Measurements from ENCODE around the gene TLK1. TPM values are rescaled to one million over a fixed set of nuclear protein-coding genes. Genes with fewer than 3 reads are reported as not detected.
A peak's percentile ranks its signal among the peaks of the same experiment; 100 is the strongest.
"Not testable (repeated sequence)": the region's sequence is repeated elsewhere in the genome, so short reads cannot be mapped to it uniquely, and the experiment has no call there.

The TLK1 gene
- total and polyA plus RNA-seq, 4 donors: 28.5 to 43.3 (median 33.1) TPM

GRCh38 chr2:171095014-171095582, 65.6 kb downstream of the TLK1 start:
- no peak overlapping the region for H3K4me3 ChIP-seq (ENCODE audit: low read depth, low read length)
- peaks cover 8% of the 10 kb centered on the region for H3K9me3 ChIP-seq (ENCODE audit: control insufficient read depth, insufficient read depth, low read length)
- H3K36me3 ChIP-seq (ENCODE audit: control insufficient read depth, insufficient read depth, low read length): no peaks in the 10 kb centered on the region
- no peak overlapping the region for H3K27ac ChIP-seq (ENCODE audit: low read depth, low read length)
- H3K27me3 ChIP-seq (ENCODE audit: control insufficient read depth, insufficient read depth, low read length): no peaks in the 10 kb centered on the region
- no peak for DNase-seq (ENCODE audit: low read depth in 4 of 6, low spot score in 6 of 6)
- no CpG with 5 or more reads among the region's 2 CpGs for WGBS (ENCODE audit: insufficient coverage)
- H3K4me1 ChIP-seq (ENCODE audit: control insufficient read depth, insufficient read depth, low read length): no peaks in the 10 kb centered on the region

GRCh38 chr2:171091517-171091916, 69.2 kb downstream of the TLK1 start:
- WGBS (ENCODE audit: insufficient coverage): 100% methylated on average over 1 of the region's 11 CpGs

GRCh38 chr2:171089489-171089888, 71.2 kb downstream of the TLK1 start:
- Histone ChIP-seq H3K27ac (ENCODE audit: low read depth, low read length) (no peak overlapping the region), H3K27me3 (ENCODE audit: control insufficient read depth, insufficient read depth, low read length) (no peaks in the 10 kb centered on the region), H3K4me1 (ENCODE audit: control insufficient read depth, insufficient read depth, low read length) (no peaks in the 10 kb centered on the region), H3K9me3 (ENCODE audit: control insufficient read depth, insufficient read depth, low read length) (no peaks in the 10 kb centered on the region), H3K36me3 (ENCODE audit: control insufficient read depth, insufficient read depth, low read length) (no peaks in the 10 kb centered on the region), H3K4me3 (ENCODE audit: low read depth, low read length) (no peak overlapping the region)
- 72% methylated on average over 2 of the region's 6 CpGs for whole genome bisulfite sequencing (ENCODE audit: insufficient coverage)
- DNase-seq (ENCODE audit: low read depth in 4 of 6, low spot score in 6 of 6): no peak

More at GRCh38 chr2:171091517-171091916, 69.2 kb downstream of the TLK1 start:
- not testable (repeated sequence) for H3K27ac ChIP-seq (ENCODE audit: low read depth, low read length); H3K4me1 ChIP-seq (ENCODE audit: control insufficient read depth, insufficient read depth, low read length); H3K9me3 ChIP-seq (ENCODE audit: control insufficient read depth, insufficient read depth, low read length); H3K36me3 ChIP-seq (ENCODE audit: control insufficient read depth, insufficient read depth, low read length); H3K27me3 ChIP-seq (ENCODE audit: control insufficient read depth, insufficient read depth, low read length); H3K4me3 ChIP-seq (ENCODE audit: low read depth, low read length); DNase-seq (ENCODE audit: low read depth in 4 of 6, low spot score in 6 of 6)

GRCh38 chr2:171088057-171088834, 72.4 kb downstream of the TLK1 start:
- H3K27me3 ChIP-seq (ENCODE audit: control insufficient read depth, insufficient read depth, low read length): no peaks in the 10 kb centered on the region
- no peak overlapping the region for H3K4me3 ChIP-seq (ENCODE audit: low read depth, low read length)
- H3K9me3 ChIP-seq (ENCODE audit: control insufficient read depth, insufficient read depth, low read length): no peaks in the 10 kb centered on the region
- no peaks in the 10 kb centered on the region for H3K36me3 ChIP-seq (ENCODE audit: control insufficient read depth, insufficient read depth, low read length)
- 100% methylated on average over 2 of the region's 5 CpGs for WGBS (ENCODE audit: insufficient coverage)
- DNase-seq (ENCODE audit: low read depth in 4 of 6, low spot score in 6 of 6): no peak
- H3K27ac ChIP-seq (ENCODE audit: low read depth, low read length): no peak overlapping the region
- H3K4me1 ChIP-seq (ENCODE audit: control insufficient read depth, insufficient read depth, low read length): no peaks in the 10 kb centered on the region

- DNase-seq (ENCODE audit: low read depth in 4 of 6, low spot score in 6 of 6): no peak
- Histone ChIP-seq H3K36me3 (ENCODE audit: control insufficient read depth, insufficient read depth, low read length) (no peaks in the 10 kb centered on the region), H3K9me3 (ENCODE audit: control insufficient read depth, insufficient read depth, low read length) (no peaks in the 10 kb centered on the region), H3K27ac (ENCODE audit: low read depth, low read length) (no peak overlapping the region), H3K27me3 (ENCODE audit: control insufficient read depth, insufficient read depth, low read length) (no peaks in the 10 kb centered on the region), H3K4me3 (ENCODE audit: low read depth, low read length) (no peak overlapping the region), H3K4me1 (ENCODE audit: control insufficient read depth, insufficient read depth, low read length) (no peaks in the 10 kb centered on the region)
- WGBS (ENCODE audit: insufficient coverage): no CpG with 5 or more reads among the region's 1 CpG
These were observed 73.1 kb downstream of the TLK1 start for GRCh38 chr2:171087547-171087946.

- Histone ChIP-seq H3K4me3 (ENCODE audit: low read depth, low read length) (no peak overlapping the region), H3K27me3 (ENCODE audit: control insufficient read depth, insufficient read depth, low read length) (no peaks in the 10 kb centered on the region), H3K27ac (ENCODE audit: low read depth, low read length) (no peak overlapping the region), H3K36me3 (ENCODE audit: control insufficient read depth, insufficient read depth, low read length) (no peaks in the 10 kb centered on the region), H3K9me3 (ENCODE audit: control insufficient read depth, insufficient read depth, low read length) (no peaks in the 10 kb centered on the region), H3K4me1 (ENCODE audit: control insufficient read depth, insufficient read depth, low read length) (no peaks in the 10 kb centered on the region)
- WGBS (ENCODE audit: insufficient coverage): 50% methylated on average over 6 of the region's 13 CpGs
- DNase-seq (ENCODE audit: low read depth in 4 of 6, low spot score in 6 of 6): peak; percentile 7 to 80 (median 18)
These were observed 74.1 kb downstream of the TLK1 start for GRCh38 chr2:171086352-171087290.

GRCh38 chr2:171084128-171084527, 76.6 kb downstream of the TLK1 start:
- WGBS (ENCODE audit: insufficient coverage): no CpG with 5 or more reads among the region's 5 CpGs
- no peaks in the 10 kb centered on the region for H3K27me3 ChIP-seq (ENCODE audit: control insufficient read depth, insufficient read depth, low read length)

GRCh38 chr2:171083451-171083850, 77.2 kb downstream of the TLK1 start:
- Histone ChIP-seq H3K9me3 (ENCODE audit: control insufficient read depth, insufficient read depth, low read length) (no peaks in the 10 kb centered on the region), H3K4me1 (ENCODE audit: control insufficient read depth, insufficient read depth, low read length) (no peaks in the 10 kb centered on the region), H3K36me3 (ENCODE audit: control insufficient read depth, insufficient read depth, low read length) (no peaks in the 10 kb centered on the region), H3K4me3 (ENCODE audit: low read depth, low read length) (no peak overlapping the region), H3K27me3 (ENCODE audit: control insufficient read depth, insufficient read depth, low read length) (no peaks in the 10 kb centered on the region), H3K27ac (ENCODE audit: low read depth, low read length) (no peak overlapping the region)
- no peak for DNase-seq (ENCODE audit: low read depth in 4 of 6, low spot score in 6 of 6)
- no CpG with 5 or more reads among the region's 2 CpGs for WGBS (ENCODE audit: insufficient coverage)

More at GRCh38 chr2:171084128-171084527, 76.6 kb downstream of the TLK1 start:
- Histone ChIP-seq H3K4me1 (ENCODE audit: control insufficient read depth, insufficient read depth, low read length) (no peaks in the 10 kb centered on the region), H3K4me3 (ENCODE audit: low read depth, low read length) (no peak overlapping the region), H3K36me3 (ENCODE audit: control insufficient read depth, insufficient read depth, low read length) (no peaks in the 10 kb centered on the region), H3K9me3 (ENCODE audit: control insufficient read depth, insufficient read depth, low read length) (no peaks in the 10 kb centered on the region), H3K27ac (ENCODE audit: low read depth, low read length) (no peak overlapping the region)
- no peak for DNase-seq (ENCODE audit: low read depth in 4 of 6, low spot score in 6 of 6)

- Histone ChIP-seq H3K27me3 (ENCODE audit: control insufficient read depth, insufficient read depth, low read length) (no peaks in the 10 kb centered on the region), H3K36me3 (ENCODE audit: control insufficient read depth, insufficient read depth, low read length) (peaks cover under 1% of the 10 kb centered on the region), H3K27ac (ENCODE audit: low read depth, low read length) (no peak overlapping the region), H3K9me3 (ENCODE audit: control insufficient read depth, insufficient read depth, low read length) (no peaks in the 10 kb centered on the region), H3K4me1 (ENCODE audit: control insufficient read depth, insufficient read depth, low read length) (no peaks in the 10 kb centered on the region), H3K4me3 (ENCODE audit: low read depth, low read length) (no peak overlapping the region)
- DNase-seq (ENCODE audit: low read depth in 4 of 6, low spot score in 6 of 6): no peak
- 80% methylated on average over 1 of the region's 3 CpGs for WGBS (ENCODE audit: insufficient coverage)
These were observed 79.0 kb downstream of the TLK1 start for GRCh38 chr2:171081649-171082111.

All from spinal cord (tissue), 10 donors.